ENCODE data around the gene MYRF.

DNA sequence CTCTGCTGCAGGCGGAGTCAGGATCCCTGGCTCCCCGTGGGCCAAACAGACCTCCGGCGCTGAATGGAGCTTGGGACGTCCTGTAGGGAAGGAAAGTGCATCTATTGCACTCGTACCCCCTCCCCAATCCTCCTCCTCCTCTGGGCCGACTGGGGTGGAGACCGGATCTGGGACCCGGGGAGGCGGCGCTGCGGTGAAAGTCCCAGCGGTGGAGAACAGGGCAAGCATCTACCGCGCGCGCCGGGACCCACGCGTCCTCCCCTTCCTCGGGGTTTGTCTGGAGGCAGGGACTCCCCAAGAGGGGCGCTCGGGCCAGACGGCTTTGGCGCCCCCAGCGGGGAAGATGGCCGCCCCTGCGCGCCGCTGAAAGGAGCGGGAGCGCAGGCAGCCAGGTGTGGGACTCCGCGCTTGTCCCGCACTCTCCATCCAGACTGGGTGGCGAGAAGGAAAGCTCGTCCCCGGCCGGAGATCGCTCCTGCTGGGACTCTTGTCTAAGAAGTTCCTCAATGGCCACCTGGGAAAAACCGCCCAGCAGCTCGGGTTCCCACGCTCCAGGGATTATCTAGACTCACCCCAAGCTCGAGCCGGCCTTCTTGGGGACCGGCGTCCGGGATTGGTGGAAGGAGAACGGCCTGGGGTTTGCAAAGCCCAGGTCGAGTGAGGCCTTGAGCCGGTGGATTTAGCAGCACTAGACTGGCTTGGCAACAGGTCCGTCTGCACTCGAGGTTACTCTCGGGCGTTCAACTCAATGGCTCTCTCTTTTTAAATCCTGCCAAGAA, 76.4 kb downstream of the MYRF start:
- no peak for TF ChIP-seq POLR2A (IDR thresholded peaks at IDR 0.05; ENCODE audit: low read depth, low read length)
- TF ChIP-seq, protein P1, sequence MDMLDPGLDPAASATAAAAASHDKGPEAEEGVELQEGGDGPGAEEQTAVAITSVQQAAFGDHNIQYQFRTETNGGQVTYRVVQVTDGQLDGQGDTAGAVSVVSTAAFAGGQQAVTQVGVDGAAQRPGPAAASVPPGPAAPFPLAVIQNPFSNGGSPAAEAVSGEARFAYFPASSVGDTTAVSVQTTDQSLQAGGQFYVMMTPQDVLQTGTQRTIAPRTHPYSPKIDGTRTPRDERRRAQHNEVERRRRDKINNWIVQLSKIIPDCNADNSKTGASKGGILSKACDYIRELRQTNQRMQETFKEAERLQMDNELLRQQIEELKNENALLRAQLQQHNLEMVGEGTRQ (IDR thresholded peaks at IDR 0.05; ENCODE audit: low read depth, low read length): no peak
- TF ChIP-seq, protein P2, sequence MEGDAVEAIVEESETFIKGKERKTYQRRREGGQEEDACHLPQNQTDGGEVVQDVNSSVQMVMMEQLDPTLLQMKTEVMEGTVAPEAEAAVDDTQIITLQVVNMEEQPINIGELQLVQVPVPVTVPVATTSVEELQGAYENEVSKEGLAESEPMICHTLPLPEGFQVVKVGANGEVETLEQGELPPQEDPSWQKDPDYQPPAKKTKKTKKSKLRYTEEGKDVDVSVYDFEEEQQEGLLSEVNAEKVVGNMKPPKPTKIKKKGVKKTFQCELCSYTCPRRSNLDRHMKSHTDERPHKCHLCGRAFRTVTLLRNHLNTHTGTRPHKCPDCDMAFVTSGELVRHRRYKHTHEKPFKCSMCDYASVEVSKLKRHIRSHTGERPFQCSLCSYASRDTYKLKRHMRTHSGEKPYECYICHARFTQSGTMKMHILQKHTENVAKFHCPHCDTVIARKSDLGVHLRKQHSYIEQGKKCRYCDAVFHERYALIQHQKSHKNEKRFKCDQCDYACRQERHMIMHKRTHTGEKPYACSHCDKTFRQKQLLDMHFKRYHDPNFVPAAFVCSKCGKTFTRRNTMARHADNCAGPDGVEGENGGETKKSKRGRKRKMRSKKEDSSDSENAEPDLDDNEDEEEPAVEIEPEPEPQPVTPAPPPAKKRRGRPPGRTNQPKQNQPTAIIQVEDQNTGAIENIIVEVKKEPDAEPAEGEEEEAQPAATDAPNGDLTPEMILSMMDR (conservative IDR thresholded peaks at IDR 0.05; ENCODE audit: low read depth, low read length): peak; percentile 41
